Measurements from ENCODE around the gene FRG2B.

- TF ChIP-seq CTCF (conservative IDR thresholded peaks at IDR 0.05 in 1 of 2, IDR thresholded peaks at IDR 0.05 in 1 of 2; ENCODE audit: extremely low read depth in 1 of 2, insufficient read depth in 1 of 2, low read depth in 1 of 2, low read length in 2 of 2) (no peak), EZH2 (IDR thresholded peaks at IDR 0.05; ENCODE audit: borderline replicate concordance, low read length) (no peak)
These were observed 12.9 kb downstream of the FRG2B start for GRCh38 chr10:133613699-133614098.
